Peyer's patch (tissue), 4 donors: ENCODE measurements around the gene ADAMTS12.

Experiments
- POLR2A ChIP-seq, 2 donors: fragments of 450-650 bp; IDR thresholded peaks; one replicate each; pipeline ENCODE4 v1.5.1; 2017; ENCODE audit warnings: antibody characterized with exemption in 2 of 2, mild to moderate bottlenecking in 2 of 2, moderate library complexity in 2 of 2
- TF ChIP-seq, protein P1 (sequence below), 6 experiments: fragments of 450-650 bp in 4 of 6; fragments of 200-600 bp in 2 of 6; sonication (generic) in 1 of 6; IDR thresholded peaks; one replicate each; pipeline ENCODE4 v1.5.1; 2017 to 2019; ENCODE audit warnings: antibody characterized with exemption in 6 of 6, mild to moderate bottlenecking in 3 of 6, moderate library complexity in 1 of 6

DNA sequence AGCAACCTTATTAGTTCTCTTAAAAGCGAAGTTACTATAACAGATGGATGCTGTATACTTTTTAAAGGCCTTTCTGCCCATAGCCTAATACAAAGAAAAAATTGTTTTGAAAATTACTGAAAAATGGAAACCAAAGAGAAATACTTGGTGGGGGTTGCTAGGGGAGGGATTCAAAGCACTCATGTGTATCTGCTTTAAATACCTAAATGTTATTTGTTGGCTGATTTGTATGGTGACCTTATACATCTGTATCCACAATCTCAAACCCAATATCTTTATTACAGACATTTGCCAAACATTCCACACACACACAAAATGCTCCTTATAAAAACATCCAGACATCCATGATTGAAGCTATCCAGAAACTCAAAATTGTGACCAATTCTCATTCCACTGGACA lies 172.0 kb downstream of the ADAMTS12 start:
- TF ChIP-seq, protein P1, sequence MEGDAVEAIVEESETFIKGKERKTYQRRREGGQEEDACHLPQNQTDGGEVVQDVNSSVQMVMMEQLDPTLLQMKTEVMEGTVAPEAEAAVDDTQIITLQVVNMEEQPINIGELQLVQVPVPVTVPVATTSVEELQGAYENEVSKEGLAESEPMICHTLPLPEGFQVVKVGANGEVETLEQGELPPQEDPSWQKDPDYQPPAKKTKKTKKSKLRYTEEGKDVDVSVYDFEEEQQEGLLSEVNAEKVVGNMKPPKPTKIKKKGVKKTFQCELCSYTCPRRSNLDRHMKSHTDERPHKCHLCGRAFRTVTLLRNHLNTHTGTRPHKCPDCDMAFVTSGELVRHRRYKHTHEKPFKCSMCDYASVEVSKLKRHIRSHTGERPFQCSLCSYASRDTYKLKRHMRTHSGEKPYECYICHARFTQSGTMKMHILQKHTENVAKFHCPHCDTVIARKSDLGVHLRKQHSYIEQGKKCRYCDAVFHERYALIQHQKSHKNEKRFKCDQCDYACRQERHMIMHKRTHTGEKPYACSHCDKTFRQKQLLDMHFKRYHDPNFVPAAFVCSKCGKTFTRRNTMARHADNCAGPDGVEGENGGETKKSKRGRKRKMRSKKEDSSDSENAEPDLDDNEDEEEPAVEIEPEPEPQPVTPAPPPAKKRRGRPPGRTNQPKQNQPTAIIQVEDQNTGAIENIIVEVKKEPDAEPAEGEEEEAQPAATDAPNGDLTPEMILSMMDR (IDR thresholded peaks at IDR 0.05), result no peak
- no peak for TF ChIP-seq POLR2A (IDR thresholded peaks at IDR 0.05)
